HG02852 (cell line): Measurements from ENCODE around the gene BTBD9.
"Not testable (repeated sequence)": the region's sequence is repeated elsewhere in the genome, so short reads cannot be mapped to it uniquely, and the experiment has no call there.

ENCODE experiments used
- ATAC-seq: cut with Tn5 transposase; IDR thresholded peaks from one replicate; pipeline ENCODE4 v1.9.1; 2021; ENCODE audit warnings: mild to moderate bottlenecking, moderate library complexity; ENCODE audit not compliant: unreplicated experiment

BTBD9 gene

DNA sequence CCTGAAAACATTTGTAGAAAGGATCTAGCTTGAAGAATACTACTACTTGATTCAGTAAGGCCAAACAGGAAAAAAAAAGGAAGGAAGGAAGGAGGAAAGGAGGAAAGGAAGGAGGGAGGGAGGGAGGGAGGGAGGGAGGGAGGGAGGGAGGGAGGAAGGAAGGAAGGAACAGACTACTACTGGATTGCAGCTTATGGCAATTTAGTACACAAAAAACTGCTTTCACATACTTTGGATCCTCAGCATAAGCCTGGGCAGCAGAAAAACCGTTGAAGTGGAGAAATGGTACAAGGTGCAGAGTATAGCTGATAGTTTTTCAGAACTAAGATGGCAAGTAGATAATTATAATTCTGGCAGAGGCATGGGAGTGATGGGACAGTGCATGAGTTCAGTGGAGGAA lies 201.6 kb downstream of the BTBD9 start:
- no peak for ATAC-seq

DNA sequence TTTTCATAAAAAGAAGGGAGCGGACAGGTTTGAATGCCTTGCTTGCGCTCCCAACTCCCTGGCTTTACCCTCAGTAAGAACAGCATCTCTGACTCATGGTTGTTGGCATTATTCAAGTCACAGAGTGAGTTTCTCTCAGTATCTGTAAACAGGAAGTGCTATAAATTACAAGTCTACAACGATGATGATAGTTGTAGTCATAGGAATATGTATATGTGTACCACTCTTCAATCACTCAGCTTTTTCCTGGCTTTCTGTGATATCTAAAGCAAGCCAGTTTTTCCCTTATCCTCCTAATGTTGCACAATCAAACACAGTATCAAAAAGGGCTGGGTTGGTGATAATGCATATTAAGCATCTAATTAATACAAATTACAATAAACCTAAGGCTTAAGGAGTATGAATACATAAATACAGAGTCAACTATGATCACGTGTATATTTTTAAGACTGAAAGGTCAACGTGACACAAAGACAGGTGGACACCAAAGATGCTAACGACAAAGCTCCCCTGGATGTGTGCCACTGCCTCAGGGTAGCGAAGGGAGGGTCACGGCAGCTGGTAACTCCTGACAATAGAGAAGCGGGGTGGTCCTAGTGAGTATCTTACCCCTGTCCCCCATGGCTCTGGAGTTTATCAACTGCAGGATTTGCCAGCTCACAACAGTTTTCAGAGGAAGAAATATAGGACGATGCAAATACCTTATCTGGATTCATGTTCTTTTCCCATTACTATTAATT lies 202.8 kb downstream of the BTBD9 start:
- ATAC-seq = no peak

DNA sequence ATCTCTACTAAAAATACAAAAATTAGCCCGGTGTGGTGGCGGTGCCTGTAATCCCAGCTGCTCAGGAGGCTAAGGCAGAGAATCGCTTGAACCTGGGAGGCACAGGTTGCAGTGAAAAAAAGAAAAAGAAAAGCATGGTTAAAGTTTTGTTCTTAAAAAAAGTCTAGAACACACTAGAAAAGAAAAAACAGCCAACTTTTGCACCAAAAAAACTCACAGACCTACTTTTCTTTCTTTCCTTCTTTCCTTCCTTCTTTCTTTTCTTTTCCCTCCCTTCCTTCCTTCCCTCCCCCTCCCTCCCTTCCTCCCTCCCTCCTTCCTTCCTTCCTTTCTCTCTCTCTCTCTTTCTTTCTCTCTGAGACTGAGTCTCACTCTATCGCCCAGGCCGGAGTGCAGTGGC lies 204.4 kb downstream of the BTBD9 start:
- ATAC-seq = no peak

DNA sequence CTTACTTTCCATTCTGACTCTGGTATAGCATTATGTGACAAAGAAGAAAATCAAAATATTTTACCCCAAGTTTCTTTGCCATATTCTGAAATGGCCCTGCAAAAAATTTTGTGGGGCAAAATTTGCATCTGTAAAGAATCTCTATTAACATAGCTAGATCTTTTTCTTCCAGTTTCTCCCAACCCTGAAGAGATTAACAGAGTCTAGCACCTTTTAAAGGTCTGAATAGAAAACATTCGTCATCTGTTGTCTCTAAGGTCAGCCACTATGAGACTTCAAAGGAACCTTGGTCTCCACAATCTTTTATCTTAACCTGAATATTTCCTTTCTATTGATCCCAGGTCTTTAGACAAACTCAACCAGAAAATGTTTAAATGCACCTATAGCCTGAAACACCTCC lies 205.7 kb downstream of the BTBD9 start:
- ATAC-seq = no peak

DNA sequence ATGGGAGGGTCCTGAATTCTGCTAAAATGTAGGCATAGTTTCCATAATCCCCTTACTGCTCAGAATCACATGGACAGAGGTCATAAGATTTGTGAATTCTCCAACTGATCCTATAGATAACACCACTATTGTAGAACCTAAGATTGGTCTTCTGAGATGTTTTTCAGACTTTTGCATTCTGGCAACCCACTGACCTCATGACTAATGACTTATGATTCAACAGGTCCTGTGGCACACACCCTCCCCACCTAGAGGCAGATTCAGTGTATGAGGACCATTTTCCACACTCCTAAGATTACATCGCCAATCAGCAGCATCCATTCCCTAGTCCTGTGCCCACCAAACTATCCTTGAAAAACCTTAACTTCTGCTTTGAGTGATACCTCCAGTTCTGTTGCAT lies 207.2 kb downstream of the BTBD9 start:
- ATAC-seq = no peak

DNA sequence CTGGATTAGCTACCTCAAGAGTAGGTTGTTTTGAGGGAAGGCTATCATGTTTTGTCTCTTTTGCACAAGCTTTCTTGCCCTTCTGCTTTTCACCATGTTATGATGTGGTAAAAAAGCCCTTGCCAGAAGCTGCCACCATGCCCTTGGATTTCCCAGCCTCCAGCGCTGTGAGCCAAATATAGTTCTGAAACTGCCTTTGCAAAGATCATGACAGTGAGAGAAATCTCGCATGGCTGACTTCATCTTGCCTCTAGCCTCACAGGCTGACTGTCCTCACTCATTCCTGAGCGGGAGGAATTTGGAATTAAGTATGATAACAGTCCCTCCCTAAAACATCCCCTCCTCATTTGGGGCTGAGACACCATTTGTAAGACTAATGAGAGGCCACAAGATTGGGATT lies 207.7 kb downstream of the BTBD9 start:
- ATAC-seq = no peak

DNA sequence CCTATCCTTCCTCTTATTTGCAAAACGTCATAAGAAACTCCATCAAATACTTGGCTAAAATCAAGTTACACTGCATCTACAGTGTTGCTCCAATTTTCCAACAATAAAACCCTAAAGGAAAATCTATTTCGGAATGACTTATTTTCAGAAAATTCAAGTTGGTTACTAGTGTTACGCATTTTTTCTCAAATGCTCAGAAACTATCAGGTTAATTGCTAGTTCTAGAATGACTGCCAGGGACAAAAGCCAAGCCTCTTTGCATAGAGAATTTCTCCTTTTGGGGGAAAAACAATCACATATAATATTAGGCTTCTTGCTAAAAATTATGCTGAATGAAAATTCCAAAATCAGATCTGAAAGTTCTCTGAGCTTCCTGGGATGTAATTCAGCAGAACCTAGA lies 210.2 kb downstream of the BTBD9 start:
- ATAC-seq = no peak

DNA sequence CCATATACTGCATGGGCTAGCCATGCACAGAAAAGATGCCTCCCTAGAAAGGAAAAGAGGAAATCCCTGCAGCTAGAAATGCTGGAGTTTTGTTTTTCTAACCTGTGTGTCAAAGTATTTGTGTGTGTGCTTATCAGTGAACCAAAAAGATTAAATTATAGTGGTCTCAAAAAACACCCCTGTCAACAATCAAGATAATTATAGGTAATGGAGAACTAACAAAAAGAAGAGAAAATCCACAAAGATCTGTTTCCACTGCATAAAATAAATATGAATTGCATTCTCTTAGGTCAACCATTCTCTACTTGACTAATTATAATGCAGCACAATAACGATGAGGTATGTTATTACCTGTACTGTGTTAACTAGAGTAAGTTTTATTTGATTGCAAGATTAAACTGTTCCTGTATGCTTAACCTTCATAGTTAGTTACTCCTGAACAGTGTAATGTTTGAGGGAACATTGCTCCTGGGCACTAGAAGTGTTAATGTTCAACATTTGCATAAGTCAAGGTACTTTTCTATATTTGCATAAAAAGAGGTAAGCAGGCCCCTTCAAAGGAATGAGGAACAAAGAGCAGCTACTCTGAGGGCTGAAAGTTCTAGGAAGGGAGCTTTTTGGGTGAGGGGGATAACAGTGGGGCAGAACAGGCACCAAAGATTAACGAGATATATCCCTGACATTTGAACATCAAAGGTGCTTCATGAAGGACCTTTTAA lies 212.1 kb downstream of the BTBD9 start:
- ATAC-seq = no peak

DNA sequence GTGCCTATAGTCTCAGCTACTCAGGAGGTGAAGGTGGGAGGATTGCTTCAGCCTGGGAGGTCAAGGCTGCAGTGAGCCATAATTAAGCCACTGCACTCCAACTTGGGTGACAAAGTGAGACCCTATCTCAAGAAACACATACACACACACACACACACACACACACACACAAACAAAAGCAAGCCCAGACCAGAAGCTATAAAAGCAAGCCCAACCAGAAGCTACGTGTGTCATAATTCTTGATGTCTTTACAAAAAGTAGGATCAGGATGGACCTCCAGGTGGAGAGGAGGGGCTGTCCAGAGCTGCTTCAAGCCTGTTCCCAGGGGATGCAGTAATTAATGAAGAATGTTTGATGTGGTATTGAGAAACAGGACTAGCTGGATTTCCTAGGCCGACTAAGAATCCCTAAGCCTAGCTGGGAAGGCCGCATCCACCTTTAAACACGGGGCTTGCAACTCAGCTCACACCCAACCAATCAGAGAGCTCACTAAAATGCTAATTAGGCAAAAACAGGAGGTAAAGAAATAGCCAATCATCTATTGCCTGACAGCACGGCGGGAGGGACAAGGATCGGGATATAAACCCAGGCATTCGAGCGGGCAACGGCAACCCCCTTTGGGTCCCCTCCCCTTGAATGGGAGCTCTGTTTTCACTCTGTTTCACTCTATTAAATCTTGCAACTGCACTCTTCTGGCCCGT lies 213.8 kb downstream of the BTBD9 start:
- ATAC-seq = not testable (repeated sequence)

DNA sequence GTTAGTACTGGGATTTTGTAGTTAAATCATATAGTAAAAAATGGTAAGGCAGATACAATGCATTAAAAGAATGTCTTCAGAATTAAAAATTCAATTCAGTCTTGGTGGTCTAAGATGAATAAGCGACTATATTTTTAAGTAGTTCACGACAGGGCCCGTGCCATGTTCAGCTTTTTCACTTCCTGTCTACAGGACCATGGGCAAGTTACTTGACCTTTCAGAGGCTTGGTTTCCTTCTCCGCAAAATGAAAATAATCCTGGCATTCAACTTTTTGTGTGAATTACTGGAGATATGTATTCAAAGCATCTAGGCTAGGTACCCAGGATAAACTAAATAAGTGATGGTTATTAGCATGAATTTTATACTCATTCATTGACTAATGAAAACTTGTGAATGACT lies 216.0 kb downstream of the BTBD9 start:
- ATAC-seq = no peak

DNA sequence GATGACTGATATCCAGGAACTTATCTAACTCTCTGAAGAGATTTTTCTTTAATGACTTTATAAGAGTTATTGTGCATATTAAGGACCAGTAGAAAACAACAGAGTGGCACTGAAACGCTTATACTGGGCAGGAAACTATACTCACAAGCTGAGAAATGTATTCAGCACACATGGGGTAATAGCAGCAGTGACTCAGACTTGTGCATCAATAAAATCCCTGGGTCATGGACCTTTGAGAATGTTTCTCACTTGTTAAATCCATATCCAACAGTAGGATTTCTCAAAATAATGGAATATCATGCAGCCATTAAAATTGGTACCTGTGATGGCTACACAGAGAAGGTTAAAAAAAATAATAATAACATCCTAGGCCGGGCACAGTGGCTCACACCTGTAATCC lies 219.5 kb downstream of the BTBD9 start:
- ATAC-seq = no peak

DNA sequence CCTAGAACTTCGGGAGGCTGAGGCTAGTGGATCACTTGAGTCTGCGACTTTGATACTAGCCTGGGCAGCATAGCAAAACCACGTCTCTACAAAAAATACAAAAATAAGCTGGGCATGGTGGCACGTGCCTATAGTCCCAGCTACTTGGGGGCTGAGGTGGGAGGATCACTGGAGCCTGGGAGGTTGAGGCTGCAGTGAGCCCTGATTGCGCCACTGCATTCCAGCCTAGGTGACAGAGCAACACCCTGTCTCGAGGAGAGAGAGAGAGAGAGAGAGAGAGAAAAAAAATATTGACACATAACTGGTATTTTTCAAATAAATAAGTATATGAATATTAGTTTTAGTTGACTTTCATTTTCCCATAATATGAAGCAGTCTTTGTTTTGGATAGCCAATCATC lies 222.2 kb downstream of the BTBD9 start:
- no peak for ATAC-seq

DNA sequence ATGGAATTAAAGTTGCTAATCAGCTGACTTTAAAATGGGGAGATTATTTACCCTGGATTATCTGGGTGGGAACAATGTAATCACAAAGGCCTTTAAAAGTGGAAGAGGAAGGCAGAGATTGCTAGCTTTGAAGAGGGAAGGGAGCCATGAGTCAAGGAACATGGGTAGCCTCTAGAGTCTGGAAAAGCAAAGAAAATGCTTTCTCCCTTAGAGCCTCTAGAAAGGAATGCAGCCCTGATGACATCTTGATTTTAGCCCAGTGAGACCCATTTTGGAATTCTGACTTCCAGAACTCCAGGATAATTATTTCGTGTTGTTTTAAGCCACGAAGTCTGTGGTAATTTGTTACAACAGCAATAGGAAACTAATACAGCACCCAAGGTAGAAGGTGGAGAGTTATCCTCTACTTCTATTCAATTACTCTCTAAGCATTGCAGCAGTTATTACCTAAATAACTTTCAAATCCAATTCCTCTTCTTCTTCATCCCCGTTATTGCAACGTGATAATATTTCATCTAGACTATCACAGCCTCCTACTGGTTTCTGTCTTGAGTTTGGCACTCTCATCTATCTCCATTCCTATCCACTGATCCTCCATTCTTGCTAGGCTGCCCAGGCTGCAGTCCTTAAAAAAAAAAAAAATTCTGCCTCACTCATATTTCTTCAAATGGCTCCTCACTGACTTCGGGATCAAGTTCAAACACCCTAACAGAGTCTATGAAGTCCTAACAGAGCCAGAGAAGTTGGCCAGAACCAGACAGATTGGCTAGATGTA lies 224.3 kb downstream of the BTBD9 start:
- no peak for ATAC-seq

DNA sequence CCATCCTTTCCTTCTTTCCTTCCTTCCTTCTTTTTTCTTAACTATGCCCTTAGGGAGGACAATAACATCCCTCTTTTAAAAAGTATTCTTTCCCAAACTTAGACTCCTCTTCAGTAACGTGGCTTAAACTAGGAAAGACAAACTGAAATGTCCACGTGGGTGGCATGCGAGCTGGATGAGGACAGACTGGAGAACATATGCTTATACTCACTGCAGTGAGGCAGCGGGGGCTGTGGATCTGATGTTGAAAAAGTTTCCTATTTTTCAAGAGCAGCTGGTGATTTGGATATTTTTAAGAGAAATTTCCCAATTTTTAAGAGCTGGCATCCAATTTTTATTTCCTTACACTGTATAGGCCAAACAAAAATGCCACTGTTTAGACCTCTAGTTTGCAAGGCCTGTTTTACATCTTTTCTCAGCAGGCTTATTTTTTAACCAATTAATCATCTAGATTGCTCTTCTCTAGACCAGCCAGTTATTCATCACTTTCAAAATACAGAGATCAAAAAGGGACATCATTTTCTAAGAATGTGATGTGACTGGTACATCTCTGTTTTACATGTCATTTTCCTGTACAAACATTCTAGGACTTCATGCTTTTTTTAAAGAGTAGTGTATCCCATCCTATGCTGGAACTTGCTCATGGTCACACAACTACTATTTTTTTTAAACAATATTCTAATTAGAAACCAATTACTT lies 226.5 kb downstream of the BTBD9 start:
- ATAC-seq = no peak

DNA sequence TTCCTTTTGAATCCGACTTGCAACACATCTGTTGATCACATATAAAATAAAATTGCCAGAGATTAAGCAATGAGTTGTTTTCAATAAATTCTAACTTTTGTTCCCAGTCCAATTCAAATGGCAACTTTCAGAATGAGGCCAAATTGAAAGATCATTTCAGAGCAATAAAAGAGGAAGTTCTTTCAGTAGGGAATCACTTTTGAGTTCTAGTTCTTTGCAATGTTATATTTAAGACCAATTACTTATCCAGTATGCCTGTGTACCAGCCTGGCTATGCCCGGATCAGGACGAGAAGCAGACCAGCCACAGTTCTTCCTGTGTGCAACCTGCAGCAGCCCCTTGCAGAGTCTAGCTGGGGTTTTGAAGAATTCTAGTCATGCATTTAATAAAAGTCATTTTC lies 232.5 kb downstream of the BTBD9 start:
- ATAC-seq = no peak

DNA sequence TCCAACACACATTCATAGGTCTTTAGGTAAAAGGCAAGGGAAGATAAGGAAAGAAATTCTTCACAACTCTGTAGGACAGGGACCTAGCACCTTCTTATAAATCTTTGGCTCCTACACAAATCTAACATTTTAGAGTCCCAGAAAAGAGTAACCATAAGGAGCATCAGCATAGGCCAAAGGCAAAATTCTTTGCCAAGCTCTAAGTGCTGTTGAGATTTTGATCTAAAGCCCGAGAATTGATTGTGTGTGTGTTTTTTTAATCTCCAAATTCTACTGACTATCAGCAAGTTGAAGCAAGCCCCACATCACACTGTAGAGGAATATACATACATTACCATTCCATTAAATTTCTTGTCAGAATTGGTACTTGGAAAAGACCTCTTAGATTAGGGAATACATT lies 233.6 kb downstream of the BTBD9 start:
- ATAC-seq = no peak

DNA sequence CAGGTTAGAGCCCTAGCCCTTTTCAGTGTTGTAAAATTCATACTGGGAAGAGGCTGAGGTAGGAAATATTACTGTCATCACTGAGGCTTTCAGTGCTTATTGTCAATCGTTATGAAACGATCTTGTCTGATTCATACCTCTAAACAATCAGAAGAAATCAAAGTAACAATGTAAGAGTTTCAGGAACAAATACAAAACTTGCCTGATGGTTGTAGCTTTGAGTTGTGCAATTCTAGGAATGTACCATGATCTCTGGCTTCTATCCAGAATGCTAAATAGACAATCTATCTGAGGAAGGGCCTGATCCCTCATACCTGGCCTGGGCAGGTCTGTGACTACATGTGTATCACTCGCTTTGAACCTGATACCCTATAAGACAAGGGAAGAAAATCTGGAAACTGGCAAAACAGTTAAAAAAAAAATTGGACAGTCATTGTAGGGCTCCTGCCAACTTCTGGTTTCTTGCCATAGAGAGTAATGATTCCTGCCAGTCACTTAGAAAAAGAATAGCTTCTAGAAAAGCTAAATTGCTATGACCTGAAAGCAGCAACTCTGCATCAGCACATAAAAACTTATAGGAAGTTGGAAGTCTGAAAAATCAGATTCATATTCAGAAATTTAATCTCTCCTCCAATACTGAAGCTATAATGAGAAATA lies 234.7 kb downstream of the BTBD9 start:
- no peak for ATAC-seq

DNA sequence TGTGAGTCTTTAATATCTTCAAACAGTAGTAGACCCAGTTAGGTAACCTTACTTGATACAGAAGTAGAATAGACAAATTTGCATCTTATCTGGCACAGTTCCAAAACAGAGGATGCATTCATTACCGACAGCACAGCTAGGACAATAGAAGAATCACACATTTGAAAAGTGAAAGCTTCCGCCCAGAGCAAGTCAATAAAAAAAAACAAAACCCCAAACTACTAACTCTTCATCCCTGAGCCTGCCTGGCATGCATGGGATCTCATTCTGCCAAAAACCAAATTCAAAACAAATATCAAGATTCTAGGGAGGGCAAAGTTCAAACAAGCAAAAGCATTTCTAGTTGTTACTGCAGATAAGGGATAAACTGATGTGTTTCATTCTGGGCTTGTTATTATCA lies 235.4 kb downstream of the BTBD9 start:
- ATAC-seq = no peak

DNA sequence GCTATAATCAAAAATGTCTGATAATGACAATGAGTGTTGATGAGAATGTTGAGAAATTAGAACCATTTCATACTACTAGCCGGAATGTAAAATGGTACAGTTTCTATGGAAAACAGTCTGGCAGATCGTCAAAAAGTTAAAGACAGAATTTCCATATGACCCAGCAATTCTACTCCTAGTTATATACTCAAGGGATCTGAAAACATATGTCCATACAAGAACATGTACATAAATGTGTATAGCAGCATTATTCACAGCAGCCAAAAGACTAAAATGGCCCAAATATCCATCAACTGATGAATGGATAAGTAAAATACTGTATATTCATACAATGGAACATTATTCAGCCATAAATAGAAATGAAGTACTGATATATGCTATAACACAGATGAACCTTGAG lies 236.2 kb downstream of the BTBD9 start:
- ATAC-seq = no peak

DNA sequence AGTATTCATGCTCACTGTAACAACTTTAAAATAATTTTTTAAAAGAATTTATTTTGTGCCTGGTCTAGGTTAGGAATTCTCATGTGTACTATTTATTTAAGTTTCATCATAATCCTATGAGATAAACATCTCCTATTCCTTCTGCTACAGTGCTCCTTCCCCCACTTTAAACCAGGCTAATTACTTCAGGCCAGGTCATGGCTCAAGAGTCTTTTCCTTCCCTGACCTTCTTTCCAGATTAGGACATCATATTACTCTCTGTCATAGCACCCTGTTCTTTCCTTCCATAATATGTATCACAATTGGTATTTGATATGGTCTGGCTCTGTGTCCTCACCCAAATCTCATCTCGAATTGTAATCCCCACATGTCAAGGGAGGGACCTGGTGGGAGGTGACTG lies 239.0 kb downstream of the BTBD9 start:
- ATAC-seq = no peak
